HS-27A (cell line): ENCODE data around the gene SEMA4C.

Source experiments
- DNase-seq: peaks from one replicate; pipeline ENCODE4 v3.0.0-alpha.2; 2012; ENCODE audit warnings: low read depth, missing footprints

Gene SEMA4C

GRCh38 chr2:96841701-96842495 is 28.0 kb downstream of the SEMA4C start:
- DNase-seq = no peak

DNA sequence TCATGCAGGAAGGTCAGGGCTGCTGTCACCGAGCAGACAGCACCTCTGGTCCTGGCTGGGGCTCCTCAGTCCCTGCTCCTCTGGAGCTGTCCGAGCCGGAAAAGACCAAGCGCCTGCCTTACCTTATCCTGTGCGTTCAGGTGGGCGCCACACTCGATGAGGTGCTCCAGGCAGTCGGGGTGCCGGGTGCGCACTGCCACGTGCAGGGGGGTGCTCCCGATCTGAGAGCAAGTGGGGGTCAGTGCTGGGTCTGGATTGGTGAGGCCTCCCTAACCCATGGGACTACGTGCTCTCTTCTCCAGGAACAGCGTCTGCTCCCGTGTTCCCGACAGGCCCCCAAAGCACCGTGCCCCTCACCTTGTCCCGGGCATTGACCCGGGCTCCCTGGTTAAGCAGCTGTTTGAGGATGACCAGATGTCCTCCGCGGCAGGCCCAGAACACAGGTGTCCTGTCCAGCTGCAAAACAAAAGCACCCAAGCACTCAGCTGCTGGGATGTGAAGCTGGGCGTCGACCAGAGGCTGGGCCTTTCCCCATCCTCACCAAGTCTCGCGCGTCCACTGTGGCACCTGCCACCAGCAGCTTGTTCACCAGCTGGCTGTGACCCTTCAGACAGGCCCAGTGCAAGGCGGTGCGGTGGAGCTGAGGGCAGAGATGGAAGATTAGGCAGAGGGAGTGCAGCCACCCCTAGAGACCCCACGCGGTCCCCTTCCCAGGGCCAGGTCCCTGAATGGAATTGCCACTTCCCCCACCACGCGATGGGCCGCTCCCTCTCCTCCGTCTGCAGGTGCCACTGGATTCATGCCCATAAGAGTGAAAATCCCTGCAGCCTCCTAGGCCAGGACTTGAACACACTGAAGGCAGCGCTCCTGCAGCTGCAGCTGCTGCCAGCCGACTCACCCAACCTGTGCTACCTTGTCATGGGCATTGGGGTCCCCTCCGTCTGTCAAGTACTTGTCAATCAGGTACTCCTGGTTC is 29.7 kb downstream of the SEMA4C start:
- no peak for DNase-seq

DNA sequence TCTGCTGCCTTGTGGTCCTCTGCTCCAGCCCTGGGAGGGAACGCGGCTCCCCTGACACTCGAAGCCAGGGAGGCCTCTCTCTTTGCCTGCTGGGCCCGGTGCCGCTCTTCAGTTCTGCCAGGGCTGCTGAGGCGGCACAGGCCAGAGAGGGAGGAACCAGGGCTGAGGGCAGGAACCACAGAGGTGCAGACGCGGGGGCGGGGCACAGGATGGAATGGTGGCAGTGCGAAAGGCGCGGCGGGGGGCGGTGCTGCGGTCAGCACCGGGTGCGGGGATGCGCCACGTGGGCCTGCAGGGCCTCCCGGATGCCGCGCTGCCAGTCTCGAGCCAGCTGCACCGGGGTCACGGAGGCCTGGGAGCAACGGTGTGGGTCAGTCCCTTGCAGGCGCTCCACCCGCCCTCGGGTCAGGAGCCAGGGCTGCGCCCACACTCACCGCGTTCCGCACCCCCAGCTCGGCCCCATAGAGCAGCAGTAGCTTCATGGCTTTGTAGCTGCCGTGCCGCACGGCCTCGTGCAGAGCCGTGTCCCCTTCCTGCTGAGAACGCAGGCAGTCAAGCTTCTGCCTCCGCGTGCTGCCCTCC is 30.5 kb downstream of the SEMA4C start:
- DNase-seq = no peak

- no peak for DNase-seq
Measured at GRCh38 chr2:96838345-96839292, 31.3 kb downstream of the SEMA4C start.

GRCh38 chr2:96837575-96837974 is 32.3 kb downstream of the SEMA4C start:
- DNase-seq = no peak

DNA sequence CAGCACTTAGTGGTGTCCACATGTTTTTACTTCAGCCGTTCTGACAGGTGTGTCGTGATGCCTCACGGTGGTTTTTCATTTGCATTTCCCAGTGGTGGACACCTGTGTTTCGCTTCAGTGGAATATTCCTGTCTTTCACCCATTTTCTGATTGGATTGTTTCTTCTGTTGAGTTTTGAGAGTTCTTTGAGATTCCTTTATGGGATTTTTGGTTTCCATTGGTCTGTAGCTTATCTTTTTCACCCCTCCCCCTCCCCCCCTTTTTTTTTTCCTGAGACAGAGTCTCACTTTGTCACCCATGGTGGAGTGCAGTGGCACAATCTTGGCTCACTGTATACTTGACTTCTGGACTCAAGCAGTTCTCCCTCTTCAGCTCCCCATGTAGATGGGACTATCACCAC is 34.0 kb downstream of the SEMA4C start:
- DNase-seq = no peak

GRCh38 chr2:96832754-96833507 is 36.9 kb downstream of the SEMA4C start:
- DNase-seq = peak; percentile 23

GRCh38 chr2:96832408-96832753 is 37.5 kb downstream of the SEMA4C start:
- no peak for DNase-seq

GRCh38 chr2:96831679-96832078 is 38.2 kb downstream of the SEMA4C start:
- no peak for DNase-seq

DNA sequence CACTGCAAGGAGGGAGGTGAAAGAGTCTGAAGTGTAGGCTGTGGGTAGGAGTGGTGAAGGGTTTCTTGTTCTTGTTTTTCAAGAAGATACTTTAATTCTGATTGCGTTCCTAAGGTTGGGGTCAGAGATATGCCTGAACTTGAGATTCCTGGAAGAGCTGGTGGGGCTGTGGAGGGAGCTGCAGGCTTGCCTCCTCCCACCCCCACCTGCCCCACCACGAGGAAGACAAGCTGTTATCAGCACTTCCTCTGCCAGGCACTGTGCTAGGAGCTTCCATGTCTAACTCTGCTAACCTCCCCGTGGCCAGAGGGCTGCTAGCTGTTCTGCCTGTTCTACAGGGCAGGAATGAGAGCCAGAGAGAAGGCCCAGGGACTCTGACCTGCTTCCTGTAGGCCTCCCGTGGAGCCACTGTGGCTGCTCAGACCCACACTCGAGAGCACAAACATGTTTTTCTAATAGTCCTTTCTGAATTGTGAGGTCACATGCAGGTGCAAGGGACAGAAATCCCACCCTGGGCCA is 39.8 kb downstream of the SEMA4C start:
- DNase-seq = no peak

DNA sequence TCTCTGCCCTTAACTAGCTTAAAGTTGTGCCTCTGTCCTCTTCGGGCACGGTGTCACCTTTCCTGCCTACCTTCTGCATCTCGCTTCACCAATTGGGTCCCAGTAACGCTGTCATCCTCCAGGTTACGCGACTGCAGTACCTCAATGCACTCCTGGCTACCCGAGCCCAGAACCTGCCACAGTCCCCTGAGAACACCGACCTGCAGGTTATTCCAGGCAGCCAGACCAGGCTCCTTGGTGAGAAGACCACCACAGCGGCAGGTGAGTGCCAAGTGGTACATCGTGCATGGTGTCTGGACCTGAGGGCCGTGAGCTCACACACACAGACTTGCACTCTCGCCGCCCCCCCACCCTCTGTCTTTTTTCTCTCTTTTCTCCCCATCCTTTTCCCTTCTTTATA is 41.0 kb downstream of the SEMA4C start:
- DNase-seq = no peak

DNA sequence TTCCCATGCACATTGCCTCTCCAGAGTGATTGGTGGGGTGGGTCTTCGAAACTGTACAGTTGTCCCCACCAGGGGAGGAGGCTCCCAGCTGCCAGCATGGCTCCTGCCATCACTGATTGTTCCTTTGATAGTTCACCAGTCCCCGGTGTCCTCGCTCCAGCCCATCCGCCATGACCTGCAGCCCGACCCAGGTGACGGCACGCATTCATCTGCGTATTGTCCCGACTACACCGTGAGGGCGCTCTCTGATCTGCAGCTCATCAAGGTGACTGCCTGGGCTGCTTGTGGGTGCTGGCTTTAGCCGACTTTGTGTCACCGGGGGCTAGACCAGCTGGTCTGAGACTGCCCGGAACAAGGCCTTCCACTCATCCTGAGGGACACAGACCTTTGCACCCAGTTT is 41.4 kb downstream of the SEMA4C start:
- DNase-seq = no peak

DNA sequence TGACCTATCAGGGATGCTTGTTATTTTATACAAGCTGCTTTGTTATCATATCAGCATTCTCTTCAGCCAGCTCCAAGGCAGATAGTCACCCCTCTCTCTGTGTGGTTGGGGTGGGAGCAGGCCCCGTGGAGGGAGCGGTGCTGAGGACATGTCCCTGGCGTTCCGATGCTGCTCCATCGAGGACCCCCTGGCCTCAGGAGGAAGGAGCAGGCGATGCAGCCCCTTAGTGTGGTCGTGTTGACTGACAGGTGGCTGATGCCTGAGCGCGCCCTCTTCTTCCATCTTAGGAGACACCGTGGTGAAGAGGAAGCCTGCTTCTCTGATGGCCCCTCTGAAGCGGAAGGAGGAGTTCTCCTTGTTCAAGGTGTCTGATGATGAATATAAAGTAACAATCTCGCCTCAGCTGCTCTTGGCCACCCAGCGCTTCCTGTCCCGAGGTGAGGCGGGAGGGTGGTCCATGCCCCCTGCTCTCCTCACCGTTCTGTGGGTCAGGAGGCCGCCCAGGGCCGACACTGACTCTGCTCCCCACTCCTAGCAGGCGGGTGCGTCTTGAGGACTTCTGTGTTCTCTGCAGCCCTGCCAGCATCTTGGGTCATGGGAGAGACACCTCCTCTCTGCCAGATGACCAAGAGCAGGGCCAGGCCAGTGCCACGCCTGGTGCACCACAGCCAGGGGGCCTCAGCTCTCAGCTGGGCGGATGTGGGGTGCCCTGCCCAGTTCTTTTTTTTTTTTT is 43.2 kb downstream of the SEMA4C start:
- DNase-seq = no peak

DNA sequence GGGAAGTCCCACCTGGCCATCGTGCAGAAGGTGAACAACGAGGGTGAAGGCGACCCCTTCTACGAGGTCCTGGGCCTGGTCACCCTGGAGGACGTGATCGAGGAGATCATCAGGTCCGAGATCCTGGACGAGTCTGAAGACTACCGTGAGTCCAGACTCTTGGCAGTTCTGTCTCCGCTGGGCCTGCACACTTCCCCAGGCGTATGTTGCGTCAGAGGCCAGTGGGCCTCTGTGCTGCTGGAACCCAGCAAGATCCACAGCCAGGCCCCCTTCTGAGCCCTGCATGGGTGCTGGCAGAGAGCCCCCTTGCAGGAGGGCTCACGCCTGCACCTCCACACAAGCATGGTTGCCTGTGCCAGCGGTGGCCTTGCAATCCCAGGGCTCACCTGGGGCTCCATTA is 44.8 kb downstream of the SEMA4C start:
- no peak for DNase-seq

DNA sequence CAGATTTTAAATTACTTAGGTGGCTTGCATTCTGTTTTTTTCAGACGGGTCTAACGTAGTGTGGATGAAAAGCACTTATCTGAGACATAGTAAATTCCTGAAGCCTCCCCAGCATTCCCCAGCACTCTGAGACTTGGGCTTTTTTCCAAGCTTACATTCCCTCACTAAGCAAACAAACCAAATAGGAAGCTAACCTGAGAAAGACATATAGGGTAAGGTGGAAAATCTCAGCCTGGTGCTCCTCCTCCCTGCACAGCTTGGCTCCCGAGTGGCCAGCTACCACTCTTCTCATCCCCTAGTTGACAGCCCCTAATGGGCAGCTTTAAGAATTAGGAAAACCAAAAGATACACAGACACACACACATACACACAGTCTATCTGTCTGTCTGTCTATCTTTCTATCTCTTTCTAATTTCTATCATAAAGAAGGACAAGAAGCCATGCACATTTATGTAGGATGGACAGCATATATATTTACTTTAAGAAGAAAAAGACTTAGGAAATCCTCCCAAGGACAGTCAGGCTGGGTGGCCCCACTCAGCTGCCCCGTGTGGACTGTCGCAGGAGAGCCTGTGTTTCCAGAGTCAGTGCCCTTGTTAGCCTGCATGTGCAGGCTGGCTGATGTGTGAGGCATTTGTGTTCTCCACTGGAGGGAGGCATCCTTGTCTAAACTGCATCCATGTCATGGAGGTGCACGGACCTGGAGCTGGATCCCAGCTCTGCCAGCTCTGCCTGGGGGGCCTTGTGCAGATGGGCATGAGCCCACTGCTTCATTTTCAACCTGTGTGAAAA is 45.6 kb downstream of the SEMA4C start:
- DNase-seq = no peak

- no peak for DNase-seq
Measured at GRCh38 chr2:96823198-96823597, 46.7 kb downstream of the SEMA4C start.

DNA sequence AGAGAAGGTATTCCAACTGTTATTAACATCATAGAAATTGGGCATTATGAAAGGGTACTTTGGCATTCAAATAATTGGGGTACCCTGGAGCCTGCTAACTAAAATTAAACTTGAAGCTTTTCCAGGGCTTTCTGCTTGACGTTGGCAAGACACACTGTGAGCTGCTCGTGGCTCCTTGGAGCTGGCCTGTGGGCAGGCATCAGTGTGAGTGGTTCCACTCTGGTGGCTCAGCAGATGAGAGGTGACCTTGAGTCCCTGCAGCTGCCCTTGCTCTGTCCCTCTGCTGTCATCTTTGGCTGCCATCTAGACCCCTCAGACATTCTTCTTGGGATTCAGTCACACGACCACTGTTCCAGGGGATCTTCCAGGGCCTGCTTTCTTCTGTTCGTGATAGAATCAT is 47.1 kb downstream of the SEMA4C start:
- DNase-seq = no peak

DNA sequence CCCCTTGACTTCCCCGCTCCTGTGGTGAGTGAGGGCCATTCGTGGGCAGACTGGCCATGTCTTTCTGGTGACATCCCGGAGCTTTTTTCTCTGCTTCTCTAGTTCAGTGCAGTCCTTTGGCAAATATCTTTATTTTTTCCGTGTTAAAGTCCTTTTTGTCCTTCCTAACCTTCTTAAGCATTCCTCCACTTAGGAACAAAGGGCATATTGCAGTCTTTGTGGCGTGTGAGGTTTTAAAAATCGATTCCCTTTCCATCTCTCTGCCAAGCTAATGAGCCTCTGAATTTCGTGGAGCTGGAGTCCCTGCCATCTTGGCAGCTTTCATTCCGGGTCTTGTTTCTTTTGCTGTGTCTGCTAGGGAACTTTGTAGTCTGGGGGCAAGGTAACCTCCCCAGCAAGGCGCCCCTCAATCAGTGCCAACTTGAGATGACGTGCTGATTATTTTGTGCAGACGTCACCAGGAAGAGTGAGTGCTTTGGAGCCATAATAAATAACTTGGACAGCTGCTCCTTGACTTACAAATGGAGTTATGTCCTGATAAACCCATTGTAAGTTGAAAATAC is 48.7 kb downstream of the SEMA4C start:
- no peak for DNase-seq
